Measurements from ENCODE around the gene PCNX4.

Gene PCNX4

GRCh38 chr14:60067882-60068281 lies 23.8 kb upstream of the PCNX4 start:
- DNase-seq (ENCODE audit: extremely low spot score) = no peak
- TF ChIP-seq FOXK2 (IDR thresholded peaks at IDR 0.05) (no peak), CTBP1 (IDR thresholded peaks at IDR 0.05; ENCODE audit: borderline replicate concordance) (no peak), HDGF (IDR thresholded peaks at IDR 0.05; ENCODE audit: borderline replicate concordance) (no peak), NFRKB (IDR thresholded peaks at IDR 0.05) (no peak), SP1 (IDR thresholded peaks at IDR 0.05) (no peak), ELF4 (IDR thresholded peaks at IDR 0.05) (no peak), TARDBP (IDR thresholded peaks at IDR 0.05) (no peak), LEF1 (IDR thresholded peaks at IDR 0.05; ENCODE audit: borderline replicate concordance) (no peak), BHLHE40 (IDR thresholded peaks at IDR 0.05; ENCODE audit: borderline replicate concordance) (no peak), PKNOX1 (IDR thresholded peaks at IDR 0.05) (no peak), FOXM1 (IDR thresholded peaks at IDR 0.05; ENCODE audit: borderline replicate concordance) (no peak), FOXA1 (IDR thresholded peaks at IDR 0.05) (no peak), ARNT (IDR thresholded peaks at IDR 0.05) (no peak), L3MBTL2 (conservative IDR thresholded peaks at IDR 0.05) (no peak), SUZ12 (IDR thresholded peaks at IDR 0.05) (no peak)
- CTCF ChIA-PET = no interaction called here
- POLR2A ChIA-PET = no interaction called here

- ChIA-PET POLR2A (no interaction called here), CTCF (no interaction called here)
- no peak for DNase-seq (ENCODE audit: extremely low spot score)
- no peak for TF ChIP-seq LEF1 (IDR thresholded peaks at IDR 0.05; ENCODE audit: borderline replicate concordance)
- no peak for TF ChIP-seq CTBP1 (IDR thresholded peaks at IDR 0.05; ENCODE audit: borderline replicate concordance)
- no peak for TF ChIP-seq BHLHE40 (IDR thresholded peaks at IDR 0.05; ENCODE audit: borderline replicate concordance)
- TF ChIP-seq SP1 (IDR thresholded peaks at IDR 0.05) = no peak
- no peak for TF ChIP-seq TARDBP (IDR thresholded peaks at IDR 0.05)
- no peak for TF ChIP-seq PKNOX1 (IDR thresholded peaks at IDR 0.05)
- TF ChIP-seq SUZ12 (IDR thresholded peaks at IDR 0.05) = no peak
Observed at GRCh38 chr14:60079723-60080122, 12.0 kb upstream of the PCNX4 start.

- no peak for DNase-seq (ENCODE audit: extremely low spot score)
- POLR2A ChIA-PET = interaction anchor here (1.3 kb wide), 1 partner anchor 80 kb away, joined by 4 read pairs; the partner anchor contains the start of gene DHRS7
Observed at GRCh38 chr14:60085085-60085484, 6.6 kb upstream of the PCNX4 start.

GRCh38 chr14:60085693-60086092 lies 6.0 kb upstream of the PCNX4 start:
- ChIA-PET POLR2A (interaction anchor here (1.3 kb wide), 1 partner anchor 80 kb away, joined by 4 read pairs; the partner anchor contains the start of gene DHRS7), CTCF (no interaction called here)
- no peak for TF ChIP-seq PKNOX1 (IDR thresholded peaks at IDR 0.05)
- no peak for TF ChIP-seq FOXM1 (IDR thresholded peaks at IDR 0.05; ENCODE audit: borderline replicate concordance)
- TF ChIP-seq LEF1 (IDR thresholded peaks at IDR 0.05; ENCODE audit: borderline replicate concordance) = no peak
- TF ChIP-seq TARDBP (IDR thresholded peaks at IDR 0.05) = no peak
- no peak for TF ChIP-seq FOXA1 (IDR thresholded peaks at IDR 0.05)
- no peak for TF ChIP-seq ZNF384 (IDR thresholded peaks at IDR 0.05)
- TF ChIP-seq L3MBTL2 (conservative IDR thresholded peaks at IDR 0.05) = no peak
- TF ChIP-seq NFRKB (IDR thresholded peaks at IDR 0.05) = no peak
- TF ChIP-seq CTBP1 (IDR thresholded peaks at IDR 0.05; ENCODE audit: borderline replicate concordance) = no peak
- no peak for TF ChIP-seq SUZ12 (IDR thresholded peaks at IDR 0.05)
- no peak for TF ChIP-seq FOXK2 (IDR thresholded peaks at IDR 0.05)
- no peak for TF ChIP-seq ELF4 (IDR thresholded peaks at IDR 0.05)
- DNase-seq (ENCODE audit: extremely low spot score) = no peak

More at GRCh38 chr14:60085085-60085484, 6.6 kb upstream of the PCNX4 start:
- no peak for TF ChIP-seq LEF1 (IDR thresholded peaks at IDR 0.05; ENCODE audit: borderline replicate concordance)
- no peak for TF ChIP-seq FOXA1 (IDR thresholded peaks at IDR 0.05)
- TF ChIP-seq ZNF384 (IDR thresholded peaks at IDR 0.05) = no peak
- no peak for TF ChIP-seq FOXM1 (IDR thresholded peaks at IDR 0.05; ENCODE audit: borderline replicate concordance)
- no peak for TF ChIP-seq L3MBTL2 (conservative IDR thresholded peaks at IDR 0.05)
- TF ChIP-seq ARNT (IDR thresholded peaks at IDR 0.05) = no peak
- TF ChIP-seq SP1 (IDR thresholded peaks at IDR 0.05) = no peak
- no peak for TF ChIP-seq SUZ12 (IDR thresholded peaks at IDR 0.05)
- no peak for TF ChIP-seq CTBP1 (IDR thresholded peaks at IDR 0.05; ENCODE audit: borderline replicate concordance)
- no peak for TF ChIP-seq ELF4 (IDR thresholded peaks at IDR 0.05)
- TF ChIP-seq PKNOX1 (IDR thresholded peaks at IDR 0.05) = no peak
- CTCF ChIA-PET = no interaction called here

- DNase-seq (ENCODE audit: extremely low spot score) = no peak
- ChIA-PET POLR2A (no interaction called here), CTCF (no interaction called here)
- TF ChIP-seq LEF1 (IDR thresholded peaks at IDR 0.05; ENCODE audit: borderline replicate concordance) = no peak
- TF ChIP-seq BHLHE40 (IDR thresholded peaks at IDR 0.05; ENCODE audit: borderline replicate concordance) = no peak
- no peak for TF ChIP-seq PKNOX1 (IDR thresholded peaks at IDR 0.05)
- TF ChIP-seq CTBP1 (IDR thresholded peaks at IDR 0.05; ENCODE audit: borderline replicate concordance) = no peak
- no peak for TF ChIP-seq FOXK2 (IDR thresholded peaks at IDR 0.05)
- TF ChIP-seq SUZ12 (IDR thresholded peaks at IDR 0.05) = no peak
- TF ChIP-seq TARDBP (IDR thresholded peaks at IDR 0.05) = no peak
- no peak for TF ChIP-seq NFRKB (IDR thresholded peaks at IDR 0.05)
Observed at GRCh38 chr14:60087668-60088067, 4.1 kb upstream of the PCNX4 start.

All from HEK293T (cell line).